Esophagus (tissue), 2 donors: ENCODE results near the gene ZNF557. TPM values are rescaled to one million over a fixed set of nuclear protein-coding genes. Genes with fewer than 3 reads are reported as not detected.
"Not testable (repeated sequence)": the region's sequence is repeated elsewhere in the genome, so short reads cannot be mapped to it uniquely, and the experiment has no call there.

Experiments used
- H3K27ac ChIP-seq, 2 donors: one replicate each; pipeline ENCODE4 v1.5.1; 2013; ENCODE audit warnings: low read depth in 2 of 2, mild to moderate bottlenecking in 2 of 2, inconsistent platforms in 1 of 2, low read length in 1 of 2, moderate library complexity in 1 of 2
- H3K27me3 ChIP-seq, 2 donors: one replicate each; pipeline ENCODE4 v1.6.1; 2013; ENCODE audit warnings: low read length in 2 of 2, control low read depth in 1 of 2, mild to moderate bottlenecking in 1 of 2; ENCODE audit not compliant: insufficient read depth in 2 of 2, control insufficient read depth in 1 of 2
- H3K36me3 ChIP-seq, 2 donors: one replicate each; pipeline ENCODE4 v1.6.1; 2013; ENCODE audit warnings: low read length in 1 of 2; ENCODE audit not compliant: control insufficient read depth in 2 of 2, insufficient read depth in 2 of 2
- H3K4me1 ChIP-seq, 2 donors: one replicate each; pipeline ENCODE4 v1.6.1; 2013; ENCODE audit warnings: low read length in 1 of 2; ENCODE audit not compliant: control insufficient read depth in 2 of 2, insufficient read depth in 2 of 2
- H3K4me3 ChIP-seq, 2 donors: one replicate each; pipeline ENCODE4 v1.5.1; 2013; ENCODE audit warnings: low read length in 2 of 2, mild to moderate bottlenecking in 2 of 2, low read depth in 1 of 2, moderate library complexity in 1 of 2
- H3K9me3 ChIP-seq, 2 donors: one replicate each; pipeline ENCODE4 v1.6.1; 2013; ENCODE audit warnings: mild to moderate bottlenecking in 2 of 2, low read depth in 1 of 2, low read length in 1 of 2, moderate library complexity in 1 of 2; ENCODE audit not compliant: control insufficient read depth in 2 of 2, insufficient read depth in 1 of 2
- WGBS, 2 donors: extraction: QIAGEN DNeasy Blood & Tissue Kit; methylation state at CpG; one replicate each; pipeline ENCODE4 v1.1.7; 2013; 5-methylcytosine and 5-hydroxymethylcytosine counted together
- polyA plus RNA-seq, 2 donors: library from polyadenylated mRNA; stranded (reverse); fragments of 200-250 nt; gene quantifications; one replicate each; pipeline ENCODE4 v1.2.3, GENCODE V29; 2013
- donor health status: healthy with polysubstance abuse.
- donor health status: Bipolar disorder and iron deficiency.

Gene ZNF557
- polyA plus RNA-seq = 1 to 10 TPM; 1.7 to 2.4 TPM

GRCh38 chr19:7069042-7069903 lies at the start of gene ZNF557:
Gene ZNF557 (plus strand): TSS chr19:7069703. CDS start chr19:7075075, 5,372 bp downstream.
- no peaks in the 10 kb centered on the region for H3K9me3 ChIP-seq
- 0 to 1% methylated on average over 51 to 56 of the region's 56 CpGs for WGBS, 2 donors
- H3K27me3 ChIP-seq = no peaks in the 10 kb centered on the region

DNA sequence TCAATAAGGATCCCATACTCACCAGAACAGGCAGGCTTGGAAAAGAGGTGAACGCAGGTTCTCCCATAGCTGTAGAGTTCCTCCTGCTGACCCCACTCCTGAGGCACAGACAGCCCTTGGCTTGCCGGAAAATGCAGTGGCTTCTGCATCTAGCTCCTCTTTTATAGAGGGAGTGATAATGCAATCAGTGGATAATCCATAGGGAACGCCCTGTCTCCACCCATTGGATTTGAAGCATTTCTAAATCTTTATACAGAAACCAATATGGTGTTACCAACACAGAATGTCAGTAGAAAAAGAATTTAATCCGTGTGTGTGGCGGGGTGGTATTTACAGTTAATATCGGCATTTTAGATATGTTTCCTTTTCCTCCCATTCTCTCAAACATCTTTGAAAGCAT lies 48.2 kb upstream of the ZNF557 start, which contains the start of gene MBD3L2B:
Gene MBD3L2B, minus strand, starts transcription at position 101 of the 400 bp plus-strand sequence. Its CDS starts 34 bp downstream, at position 67.
- not testable (repeated sequence) for H3K27ac ChIP-seq, H3K4me1 ChIP-seq, H3K4me3 ChIP-seq, H3K36me3 ChIP-seq, H3K27me3 ChIP-seq, H3K9me3 ChIP-seq
- WGBS, 2 donors = no CpG with 5 or more reads among the region's 6 CpGs

More at GRCh38 chr19:7069042-7069903, at the start of gene ZNF557:
- H3K4me3 ChIP-seq = peak within 1 kb of the TSS; percentile 71 to 76
- H3K36me3 ChIP-seq = peaks cover 0 to 3% of the 10 kb centered on the region in 2 donors
- peak within 1 kb of the TSS; percentile 84 to 90 for H3K27ac ChIP-seq
- H3K4me1 ChIP-seq = peaks cover 0 to 2% of the 10 kb centered on the region in 2 donors

GRCh38 chr19:7028790-7029189 lies 40.7 kb upstream of the ZNF557 start:
- not testable (repeated sequence) for H3K27me3 ChIP-seq, H3K9me3 ChIP-seq, H3K4me3 ChIP-seq, H3K36me3 ChIP-seq, H3K4me1 ChIP-seq, H3K27ac ChIP-seq
- WGBS, 2 donors = no CpG with 5 or more reads among the region's 1 CpG

- not testable (repeated sequence) for H3K36me3 ChIP-seq, H3K27me3 ChIP-seq, H3K27ac ChIP-seq, H3K9me3 ChIP-seq, H3K4me1 ChIP-seq, H3K4me3 ChIP-seq
- no CpG with 5 or more reads among the region's 9 CpGs for WGBS, 2 donors
Measured at GRCh38 chr19:7030278-7030677, 39.2 kb upstream of the ZNF557 start, which contains the start of gene MBD3L5. Gene MBD3L5 (plus strand): TSS chr19:7030578. CDS start chr19:7030612, 34 bp downstream.

DNA sequence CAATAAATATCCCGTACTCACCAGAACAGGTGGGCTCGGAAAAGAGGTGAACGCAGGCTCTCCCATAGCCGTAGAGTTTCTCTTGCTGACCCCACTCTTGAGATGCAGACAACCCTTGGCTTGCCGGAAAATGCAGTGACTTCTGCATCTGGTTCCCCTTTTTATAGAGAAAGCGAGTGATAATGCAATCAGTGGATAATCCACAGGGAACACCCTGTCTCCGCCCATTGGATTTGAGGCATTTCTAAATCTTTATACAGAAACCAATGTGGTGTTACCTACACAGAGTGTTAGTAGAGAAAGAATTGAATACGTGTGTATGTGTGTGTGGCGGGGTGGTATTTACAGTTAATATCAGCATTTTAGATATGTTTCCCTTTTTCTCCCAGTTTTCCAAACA lies 29.4 kb upstream of the ZNF557 start, which contains the start of gene MBD3L4:
Gene MBD3L4, minus strand, starts transcription at position 101 of the 400 bp plus-strand sequence. Its CDS starts 35 bp downstream, at position 66.
- H3K9me3 ChIP-seq, H3K4me3 ChIP-seq, H3K27ac ChIP-seq, H3K4me1 ChIP-seq, H3K27me3 ChIP-seq, H3K36me3 ChIP-seq: not testable (repeated sequence)
- WGBS, 2 donors = no CpG with 5 or more reads among the region's 9 CpGs

DNA sequence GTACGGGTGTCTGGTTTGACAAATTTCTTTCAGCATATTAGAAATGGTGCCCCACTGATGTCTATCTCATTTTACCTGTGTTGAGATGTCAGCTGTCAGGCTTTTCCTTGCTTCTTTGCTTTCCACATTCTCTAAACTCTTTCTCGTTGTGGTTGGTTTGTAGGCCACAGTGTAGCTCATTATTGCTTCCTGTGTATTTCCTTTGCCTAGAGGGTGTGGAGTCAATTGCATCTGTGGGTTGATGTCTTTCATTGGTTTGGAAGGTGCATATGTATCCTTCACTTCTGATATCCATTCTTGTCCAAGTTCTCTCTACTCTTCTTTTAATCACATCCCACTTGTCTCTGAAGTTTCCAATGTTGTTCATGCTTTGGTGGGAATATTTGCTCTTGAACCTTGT lies 27.9 kb upstream of the ZNF557 start:
- H3K4me3 ChIP-seq, H3K27me3 ChIP-seq, H3K36me3 ChIP-seq, H3K9me3 ChIP-seq, H3K4me1 ChIP-seq, H3K27ac ChIP-seq: not testable (repeated sequence)
- WGBS, 2 donors = no CpG with 5 or more reads among the region's 2 CpGs

DNA sequence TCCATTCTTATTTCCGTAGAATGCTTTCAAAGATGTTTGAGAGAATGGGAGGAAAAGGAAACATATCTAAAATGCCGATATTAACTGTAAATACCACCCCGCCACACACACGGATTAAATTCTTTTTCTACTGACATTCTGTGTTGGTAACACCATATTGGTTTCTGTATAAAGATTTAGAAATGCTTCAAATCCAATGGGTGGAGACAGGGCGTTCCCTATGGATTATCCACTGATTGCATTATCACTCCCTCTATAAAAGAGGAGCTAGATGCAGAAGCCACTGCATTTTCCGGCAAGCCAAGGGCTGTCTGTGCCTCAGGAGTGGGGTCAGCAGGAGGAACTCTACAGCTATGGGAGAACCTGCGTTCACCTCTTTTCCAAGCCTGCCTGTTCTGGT lies 20.5 kb upstream of the ZNF557 start, which contains the start of gene MBD3L2:
Gene MBD3L2, plus strand, starts transcription at position 301 of the 400 bp plus-strand sequence. Its CDS starts 53 bp downstream, at position 354.
- WGBS, 2 donors = no CpG with 5 or more reads among the region's 7 CpGs

GRCh38 chr19:7051421-7051820 lies 18.1 kb upstream of the ZNF557 start:
- H3K27ac ChIP-seq, H3K4me1 ChIP-seq, H3K9me3 ChIP-seq, H3K27me3 ChIP-seq, H3K4me3 ChIP-seq, H3K36me3 ChIP-seq: not testable (repeated sequence)
- WGBS, 2 donors = 76 to 98% methylated on average over 2 of the region's 5 CpGs

More for the DNA sequence above, 20.5 kb upstream of the ZNF557 start, which contains the start of gene MBD3L2:
- H3K36me3 ChIP-seq, H3K9me3 ChIP-seq, H3K27ac ChIP-seq, H3K27me3 ChIP-seq, H3K4me3 ChIP-seq, H3K4me1 ChIP-seq: not testable (repeated sequence)

GRCh38 chr19:7052896-7053295 lies 16.6 kb upstream of the ZNF557 start:
- not testable (repeated sequence) for H3K27me3 ChIP-seq
- 88 to 93% methylated on average over 7 of the region's 7 CpGs for WGBS, 2 donors

More at GRCh38 chr19:7052896-7053295, 16.6 kb upstream of the ZNF557 start:
- not testable (repeated sequence) for H3K9me3 ChIP-seq, H3K4me1 ChIP-seq, H3K4me3 ChIP-seq, H3K27ac ChIP-seq, H3K36me3 ChIP-seq
